GM18951 (cell line): Measurements from ENCODE around the gene POF1B.

Source experiments
- POLR2A ChIP-seq: IDR thresholded peaks from 4 replicates; pipeline ENCODE4 v1.6.1; 2011; ENCODE audit warnings: mild to moderate bottlenecking; ENCODE audit not compliant: insufficient read length, insufficient read depth; ENCODE audit errors: extremely low read depth
- in situ Hi-C: fragments of 300-500 bp; cut with MboI; formaldehyde crosslinking; loops from one replicate; pipeline ENCODE4 v1.12.0; 2022; ENCODE audit warnings: low sequenced_read_pairs, mixed read lengths, inconsistent platforms; ENCODE audit not compliant: unreplicated experiment

POF1B gene, protein sequence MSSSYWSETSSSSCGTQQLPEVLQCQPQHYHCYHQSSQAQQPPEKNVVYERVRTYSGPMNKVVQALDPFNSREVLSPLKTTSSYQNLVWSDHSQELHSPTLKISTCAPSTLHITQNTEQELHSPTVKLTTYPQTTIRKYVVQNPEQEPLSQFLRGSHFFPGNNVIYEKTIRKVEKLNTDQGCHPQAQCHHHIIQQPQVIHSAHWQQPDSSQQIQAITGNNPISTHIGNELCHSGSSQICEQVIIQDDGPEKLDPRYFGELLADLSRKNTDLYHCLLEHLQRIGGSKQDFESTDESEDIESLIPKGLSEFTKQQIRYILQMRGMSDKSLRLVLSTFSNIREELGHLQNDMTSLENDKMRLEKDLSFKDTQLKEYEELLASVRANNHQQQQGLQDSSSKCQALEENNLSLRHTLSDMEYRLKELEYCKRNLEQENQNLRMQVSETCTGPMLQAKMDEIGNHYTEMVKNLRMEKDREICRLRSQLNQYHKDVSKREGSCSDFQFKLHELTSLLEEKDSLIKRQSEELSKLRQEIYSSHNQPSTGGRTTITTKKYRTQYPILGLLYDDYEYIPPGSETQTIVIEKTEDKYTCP

DNA sequence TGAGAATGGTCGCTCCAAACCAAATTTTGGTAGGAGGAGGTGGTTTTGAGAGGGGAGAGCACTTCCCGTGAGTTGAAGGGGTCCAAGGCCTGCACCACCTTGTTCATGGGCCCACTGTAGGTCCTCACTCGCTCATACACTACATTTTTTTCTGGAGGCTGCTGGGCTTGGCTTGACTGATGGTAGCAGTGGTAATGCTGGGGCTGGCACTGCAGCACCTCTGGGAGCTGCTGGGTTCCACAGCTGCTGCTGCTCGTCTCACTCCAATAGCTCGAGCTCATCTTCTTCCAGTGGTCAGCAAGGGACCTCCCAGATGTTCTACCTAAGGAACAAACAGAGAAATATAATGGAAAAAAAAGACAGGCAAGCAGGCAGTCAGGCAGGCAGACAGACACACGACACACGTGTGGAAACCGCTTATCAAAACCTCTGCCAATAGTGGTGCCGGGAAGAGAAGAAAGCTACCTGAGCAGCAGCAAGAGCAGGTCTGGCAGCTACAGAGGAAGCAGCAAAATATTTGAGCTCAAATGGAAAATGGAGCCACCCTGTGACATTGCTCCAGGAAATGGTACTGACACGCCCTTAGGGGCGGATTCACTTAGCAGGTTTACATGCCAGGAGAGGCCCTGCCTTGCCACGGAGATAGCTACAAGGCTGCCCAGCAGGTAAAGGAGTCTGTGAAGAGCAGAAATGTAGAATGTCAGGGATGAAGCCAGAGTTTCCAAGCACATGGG is at the start of gene POF1B:
Gene POF1B (minus strand): TSS at position 492 of the 734 bp plus-strand sequence. CDS start 211 bp downstream, at position 281.
- TF ChIP-seq POLR2A: no peak
- in situ Hi-C loops: no loop called here

- no peak for TF ChIP-seq POLR2A
- in situ Hi-C loops: no loop called here
Measured at GRCh38 chrX:85429066-85429465, 49.6 kb upstream of the POF1B start.

DNA sequence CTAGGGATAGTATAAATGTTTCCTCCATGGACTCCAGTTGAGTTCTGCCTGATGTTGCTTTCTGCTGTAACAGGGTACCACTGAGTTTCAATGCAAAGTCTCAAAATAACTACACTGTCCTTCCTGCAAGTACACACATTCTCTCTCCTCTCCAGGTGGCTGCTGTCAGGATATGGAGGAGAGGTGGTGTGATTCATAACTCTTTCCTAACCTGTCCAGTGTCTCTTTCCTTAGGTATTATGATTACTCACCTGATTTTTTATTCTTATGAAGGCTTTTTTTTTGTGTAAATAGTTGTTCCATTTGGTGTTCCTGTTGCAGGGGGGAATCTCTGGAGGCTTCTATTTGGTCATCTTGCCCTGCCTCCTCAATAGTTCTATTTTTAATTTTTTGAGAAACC is 39.8 kb upstream of the POF1B start:
- in situ Hi-C loops: no loop called here
- no peak for TF ChIP-seq POLR2A

DNA sequence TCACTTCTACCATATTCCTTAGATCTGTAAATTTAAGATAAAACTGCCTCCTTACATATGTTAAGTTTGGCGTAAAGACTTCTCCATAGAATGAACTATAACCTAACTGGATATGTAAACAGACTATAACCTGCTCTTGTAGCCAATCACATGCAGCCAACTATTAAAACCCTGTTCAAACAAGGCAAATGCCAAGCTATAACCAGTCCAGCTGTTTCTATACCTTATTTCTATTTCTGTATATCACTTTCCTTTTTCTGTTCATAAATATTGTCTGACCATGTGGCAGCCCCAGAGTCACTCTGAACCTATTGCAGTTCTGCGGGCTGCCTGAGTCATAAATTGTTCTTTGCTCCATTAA is 12.4 kb upstream of the POF1B start:
- no peak for TF ChIP-seq POLR2A

GRCh38 chrX:85391185-85391877 is 11.9 kb upstream of the POF1B start:
- in situ Hi-C loops: no loop called here
- TF ChIP-seq POLR2A: no peak

More for the DNA sequence above, 12.4 kb upstream of the POF1B start:
- in situ Hi-C loops: no loop called here

DNA sequence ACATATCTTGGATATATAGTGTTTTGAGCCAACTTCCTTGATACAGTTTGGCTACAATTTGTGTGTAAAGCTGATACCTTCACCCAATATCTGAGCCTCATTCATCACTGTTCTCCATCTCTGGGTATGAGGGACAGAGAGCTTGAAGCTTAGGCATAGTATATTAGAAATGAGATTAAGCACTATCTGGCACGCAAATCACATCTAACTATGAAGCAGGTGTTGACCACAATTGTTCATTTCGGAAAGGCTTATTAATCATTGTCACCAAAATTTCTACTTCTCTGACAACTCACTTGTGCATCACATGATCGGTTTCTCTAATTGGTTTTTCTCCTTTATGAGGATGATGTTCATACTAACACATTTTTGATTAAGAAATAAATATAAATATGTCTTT is 2.1 kb upstream of the POF1B start:
- TF ChIP-seq POLR2A: no peak
- in situ Hi-C loops: no loop called here

GRCh38 chrX:85378461-85378860 is 1.0 kb downstream of the POF1B start:
- in situ Hi-C loops: no loop called here
- no peak for TF ChIP-seq POLR2A

DNA sequence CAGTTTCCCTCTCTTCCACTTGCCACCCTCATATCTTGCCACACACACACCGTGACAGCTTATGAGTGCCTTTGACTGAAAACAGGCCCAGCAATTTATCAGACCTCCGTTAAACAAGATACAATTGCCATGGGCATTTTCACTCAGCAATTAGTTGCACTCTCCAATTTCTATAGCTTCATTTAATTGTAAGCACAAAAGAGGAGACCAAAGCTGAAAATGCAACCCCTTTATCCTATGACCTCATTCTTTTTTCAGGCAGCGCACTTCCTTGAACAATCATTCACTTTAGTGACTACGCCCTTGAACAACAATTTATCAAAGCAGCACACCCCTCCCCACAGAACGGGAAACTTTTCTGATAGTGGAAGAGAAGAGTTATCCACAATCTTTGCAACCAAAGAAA is 4.1 kb downstream of the POF1B start:
- in situ Hi-C loops: no loop called here
- TF ChIP-seq POLR2A: no peak

DNA sequence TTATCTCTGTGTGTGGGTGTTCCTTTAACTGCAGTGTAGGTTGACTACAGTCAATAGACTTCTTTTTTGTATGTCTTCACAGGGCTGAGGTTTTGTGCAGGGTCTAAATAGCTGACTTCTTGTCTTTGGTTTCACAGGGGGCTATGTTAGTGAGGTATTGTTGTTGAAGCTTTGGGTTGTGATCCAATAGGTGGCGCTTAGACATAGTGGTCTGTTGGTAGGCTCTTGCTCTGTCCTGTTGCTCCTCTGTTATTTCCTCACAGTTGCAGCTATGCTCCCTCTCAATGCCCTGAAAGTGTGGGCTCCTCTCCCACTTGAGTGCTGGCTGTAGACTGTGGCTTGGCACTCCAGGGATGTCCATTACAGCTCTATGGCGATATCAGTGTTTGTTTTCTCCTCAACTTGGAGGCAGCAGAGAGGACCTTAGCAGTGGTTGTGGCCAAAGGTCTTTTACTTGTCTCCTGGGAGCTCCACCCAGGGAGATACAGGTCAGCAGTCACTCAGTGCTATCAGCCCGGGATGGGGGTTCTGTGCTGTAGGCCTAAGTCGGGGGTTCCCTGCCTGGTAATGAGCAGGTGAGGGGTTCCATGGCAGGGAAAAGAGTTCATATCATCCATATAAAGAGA is 14.0 kb downstream of the POF1B start:
- TF ChIP-seq POLR2A: no peak
- in situ Hi-C loops: no loop called here

GRCh38 chrX:85359051-85359450 is 20.4 kb downstream of the POF1B start:
- no peak for TF ChIP-seq POLR2A
- in situ Hi-C loops: no loop called here

DNA sequence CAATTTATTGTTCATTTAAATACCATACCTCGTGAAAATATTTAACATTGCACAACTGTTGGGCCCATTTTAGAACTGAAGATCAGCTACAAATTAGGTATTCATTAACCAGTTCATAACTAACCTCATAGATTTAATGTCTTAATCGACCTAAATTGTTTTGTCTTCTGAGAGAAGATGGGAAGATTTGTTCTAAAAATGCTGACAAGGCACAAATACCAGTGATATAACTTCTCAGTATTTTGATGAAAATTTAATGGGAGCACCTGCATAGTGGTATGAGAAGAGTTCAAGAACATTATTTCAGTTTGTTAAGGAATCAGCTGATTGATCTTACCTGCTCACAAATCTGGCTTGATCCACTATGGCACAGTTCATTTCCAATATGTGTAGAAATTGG is 33.9 kb downstream of the POF1B start:
- TF ChIP-seq POLR2A: no peak
- in situ Hi-C loops: no loop called here

GRCh38 chrX:85327060-85327333 is 52.5 kb downstream of the POF1B start:
- in situ Hi-C loops: no loop called here
- TF ChIP-seq POLR2A: no peak
